Neural progenitor cell (in vitro differentiated cells): ENCODE data around the gene HLA-DMA.

Source experiments
- CTCF ChIP-seq: fragments of 200-600 bp; sonication (generic); IDR thresholded peaks from 2 replicates; pipeline ENCODE4 v1.5.1; 2017; ENCODE audit warnings: antibody characterized with exemption, mild to moderate bottlenecking
- EZH2 ChIP-seq: fragments of 200-600 bp; sonication (generic); IDR thresholded peaks from 2 replicates; pipeline ENCODE4 v1.6.1; 2017; ENCODE audit warnings: antibody characterized with exemption, mild to moderate bottlenecking, moderate library complexity
- EZH2phosphoT487 ChIP-seq: fragments of 200-600 bp; sonication (generic); IDR thresholded peaks from 2 replicates; pipeline ENCODE4 v1.6.1; 2017; ENCODE audit warnings: antibody characterized with exemption

GRCh38 chr6:32995448-32995847, 42.6 kb upstream of the HLA-DMA start:
- TF ChIP-seq CTCF (no peak), EZH2phosphoT487 (no peak), EZH2 (no peak)
